Loucy (cell line): Measurements from ENCODE around the gene RTL1.

Experiments used
- H2AFZ ChIP-seq: fragments of 200-600 bp; sonication (generic); 2 replicates; pipeline ENCODE4 v1.6.0; 2016; ENCODE audit warnings: antibody characterized with exemption, mild to moderate bottlenecking, low read length, moderate library complexity
- H3F3A ChIP-seq: fragments of 200-600 bp; 2 replicates; pipeline ENCODE4 v1.6.0; 2016; ENCODE audit warnings: antibody characterized with exemption, low read depth, mild to moderate bottlenecking
- H3K27me3 ChIP-seq: fragments of 200-600 bp; sonication (generic); 2 replicates; pipeline ENCODE4 v1.6.1; 2014; ENCODE audit warnings: low read length, mild to moderate bottlenecking; ENCODE audit not compliant: insufficient read depth, poor library complexity, severe bottlenecking
- H3K36me3 ChIP-seq: fragments of 200-600 bp; sonication (generic); 2 replicates; pipeline ENCODE4 v1.6.1; 2016; ENCODE audit warnings: low read length; ENCODE audit not compliant: insufficient read depth
- H3K4me1 ChIP-seq: fragments of 200-600 bp; sonication (generic); 2 replicates; pipeline ENCODE4 v1.5.1; 2014; ENCODE audit warnings: low read length, mild to moderate bottlenecking; ENCODE audit not compliant: insufficient read depth, poor library complexity, severe bottlenecking
- H3K4me2 ChIP-seq: fragments of 200-600 bp; sonication (generic); 2 replicates; pipeline ENCODE4 v1.6.0; 2014; ENCODE audit warnings: antibody characterized with exemption, low read length, low read depth, mild to moderate bottlenecking; ENCODE audit not compliant: poor library complexity, severe bottlenecking
- H3K4me3 ChIP-seq: fragments of 200-600 bp; sonication (generic); 2 replicates; pipeline ENCODE4 v1.5.1; 2014; ENCODE audit warnings: low read length, mild to moderate bottlenecking, mixed read lengths; ENCODE audit not compliant: poor library complexity, severe bottlenecking
- H3K79me2 ChIP-seq: fragments of 200-600 bp; sonication (generic); 2 replicates; pipeline ENCODE4 v1.6.1; 2014; ENCODE audit warnings: low read length; ENCODE audit not compliant: insufficient read depth
- H3K9ac ChIP-seq: fragments of 200-600 bp; sonication (generic); 2 replicates; pipeline ENCODE4 v1.6.0; 2014; ENCODE audit warnings: mild to moderate bottlenecking, low read depth, low read length, moderate library complexity; ENCODE audit not compliant: poor library complexity, severe bottlenecking
- H3K9me2 ChIP-seq: fragments of 200-600 bp; sonication (generic); replicated peaks from 2 replicates; pipeline ENCODE4 v1.6.1; 2016; ENCODE audit warnings: low read depth, low read length, mixed read lengths
- H3K9me3 ChIP-seq: fragments of 200-600 bp; sonication (generic); 2 replicates; pipeline ENCODE4 v1.6.1; 2014; ENCODE audit warnings: mild to moderate bottlenecking, antibody characterized with exemption, low read length, low read depth; ENCODE audit not compliant: insufficient read depth
- H4K20me1 ChIP-seq: fragments of 200-600 bp; sonication (generic); 2 replicates; pipeline ENCODE4 v1.6.0; 2014; ENCODE audit warnings: antibody characterized with exemption, low read length, mild to moderate bottlenecking; ENCODE audit not compliant: insufficient read depth, poor library complexity, severe bottlenecking
- CTCF ChIP-seq: fragments of 200-600 bp; sonication (generic); conservative IDR thresholded peaks from 2 replicates; pipeline ENCODE4 v1.5.1; 2014; ENCODE audit warnings: mild to moderate bottlenecking, antibody characterized with exemption, low read length
- EZH2phosphoT487 ChIP-seq: fragments of 200-600 bp; IDR thresholded peaks from 2 replicates; pipeline ENCODE4 v1.6.1; 2018; ENCODE audit warnings: antibody characterized with exemption, mild to moderate bottlenecking, moderate library complexity, borderline replicate concordance

RTL1 gene

GRCh38 chr14:100880271-100881101 lies 23.0 kb downstream of the RTL1 start:
- no peaks in the 10 kb centered on the region for H3K4me1 ChIP-seq
- no peaks in the 10 kb centered on the region for H3K9me2 ChIP-seq
- no peak overlapping the region for H3K4me3 ChIP-seq
- H3K79me2 ChIP-seq = no peaks in the 10 kb centered on the region
- TF ChIP-seq CTCF (no peak), EZH2phosphoT487 (no peak)
- no peak overlapping the region for H2AFZ ChIP-seq
- no peaks in the 10 kb centered on the region for H3F3A ChIP-seq
- no peak overlapping the region for H3K9ac ChIP-seq
- H3K27me3 ChIP-seq = no peaks in the 10 kb centered on the region
- no peaks in the 10 kb centered on the region for H3K9me3 ChIP-seq
- no peaks in the 10 kb centered on the region for H4K20me1 ChIP-seq
- no peaks in the 10 kb centered on the region for H3K36me3 ChIP-seq
- H3K4me2 ChIP-seq = no peak overlapping the region

GRCh38 chr14:100879782-100880181 lies 23.7 kb downstream of the RTL1 start:
- no peaks in the 10 kb centered on the region for H4K20me1 ChIP-seq
- no peaks in the 10 kb centered on the region for H3F3A ChIP-seq
- no peak overlapping the region for H3K4me2 ChIP-seq
- H2AFZ ChIP-seq = no peak overlapping the region
- H3K9me2 ChIP-seq = no peaks in the 10 kb centered on the region
- TF ChIP-seq EZH2phosphoT487 (no peak), CTCF (no peak)
- H3K4me1 ChIP-seq = no peaks in the 10 kb centered on the region
- H3K79me2 ChIP-seq = no peaks in the 10 kb centered on the region
- no peaks in the 10 kb centered on the region for H3K36me3 ChIP-seq
- H3K9me3 ChIP-seq = no peaks in the 10 kb centered on the region
- H3K4me3 ChIP-seq = no peak overlapping the region
- H3K27me3 ChIP-seq = no peaks in the 10 kb centered on the region
- H3K9ac ChIP-seq = no peak overlapping the region

GRCh38 chr14:100879194-100879593 lies 24.3 kb downstream of the RTL1 start:
- Histone ChIP-seq H4K20me1 (no peaks in the 10 kb centered on the region), H3K9me3 (no peaks in the 10 kb centered on the region), H3K36me3 (no peaks in the 10 kb centered on the region), H3K4me2 (no peak overlapping the region), H3F3A (no peaks in the 10 kb centered on the region), H3K9ac (no peak overlapping the region), H3K79me2 (no peaks in the 10 kb centered on the region), H3K27me3 (no peaks in the 10 kb centered on the region), H3K9me2 (no peaks in the 10 kb centered on the region), H3K4me1 (no peaks in the 10 kb centered on the region), H3K4me3 (no peak overlapping the region), H2AFZ (no peak overlapping the region)
- TF ChIP-seq CTCF = no peak
- TF ChIP-seq EZH2phosphoT487 = no peak
